OCI-LY7 (cell line): ENCODE results near the gene PARVB.

Experiments
- EZH2phosphoT487 ChIP-seq: fragments of 200-600 bp; sonication (generic); IDR thresholded peaks from 2 replicates; pipeline ENCODE4 v1.6.1; 2018; ENCODE audit warnings: low read depth, borderline replicate concordance, mild to moderate bottlenecking, mixed run types, antibody characterized with exemption, low read length, moderate library complexity, mixed read lengths
- TF ChIP-seq, protein P1 (sequence below): fragments of 200-600 bp; sonication (generic); conservative IDR thresholded peaks from 2 replicates; pipeline ENCODE4 v1.5.1; 2014; ENCODE audit warnings: mild to moderate bottlenecking, antibody characterized with exemption, low read length, moderate library complexity, mixed read lengths

DNA sequence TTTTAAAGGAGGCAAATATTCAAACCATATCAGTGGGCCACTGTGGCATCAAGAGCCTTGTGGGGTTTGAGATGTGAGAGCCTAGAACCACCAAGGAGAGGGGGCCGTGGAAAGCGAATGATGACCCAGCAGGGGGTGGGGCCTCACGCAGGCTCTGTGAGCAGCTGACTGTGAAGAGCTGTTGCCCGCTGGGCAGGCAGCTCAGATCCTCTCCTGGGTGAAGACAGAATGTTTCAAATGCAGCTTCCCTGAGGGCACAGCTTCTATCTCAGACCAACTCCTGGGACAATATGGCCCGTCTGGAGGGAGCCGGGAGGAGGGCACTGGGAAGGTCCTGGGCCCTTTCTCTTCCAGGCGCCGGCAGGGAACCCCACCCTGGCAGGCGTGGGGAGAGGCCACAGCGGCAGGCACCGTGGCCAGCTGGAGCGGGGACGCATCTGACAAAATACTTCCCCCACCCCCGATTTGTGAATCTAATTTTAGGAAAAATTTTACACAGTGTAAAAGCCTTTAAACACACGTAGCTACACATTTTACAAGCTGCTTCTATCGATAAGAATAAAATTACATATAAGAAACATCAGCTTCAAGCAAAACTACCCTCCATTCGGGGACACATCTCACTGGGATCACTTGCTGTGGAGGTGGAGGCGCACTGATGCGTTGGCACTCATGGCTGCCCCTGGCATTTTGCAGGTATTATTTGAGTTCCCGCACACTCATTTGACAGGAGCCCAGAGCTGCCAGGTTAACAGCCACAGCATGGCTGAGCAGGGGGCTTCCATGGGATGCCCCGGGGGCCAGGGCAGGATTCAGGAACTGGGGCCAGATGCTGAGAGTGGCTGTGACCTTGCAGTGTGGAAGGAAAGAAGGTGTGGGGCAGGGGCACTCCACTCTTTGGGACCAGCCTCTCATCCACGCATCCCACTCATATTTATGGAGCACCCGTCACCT lies 196.9 kb downstream of the PARVB start:
- TF ChIP-seq, protein P1, sequence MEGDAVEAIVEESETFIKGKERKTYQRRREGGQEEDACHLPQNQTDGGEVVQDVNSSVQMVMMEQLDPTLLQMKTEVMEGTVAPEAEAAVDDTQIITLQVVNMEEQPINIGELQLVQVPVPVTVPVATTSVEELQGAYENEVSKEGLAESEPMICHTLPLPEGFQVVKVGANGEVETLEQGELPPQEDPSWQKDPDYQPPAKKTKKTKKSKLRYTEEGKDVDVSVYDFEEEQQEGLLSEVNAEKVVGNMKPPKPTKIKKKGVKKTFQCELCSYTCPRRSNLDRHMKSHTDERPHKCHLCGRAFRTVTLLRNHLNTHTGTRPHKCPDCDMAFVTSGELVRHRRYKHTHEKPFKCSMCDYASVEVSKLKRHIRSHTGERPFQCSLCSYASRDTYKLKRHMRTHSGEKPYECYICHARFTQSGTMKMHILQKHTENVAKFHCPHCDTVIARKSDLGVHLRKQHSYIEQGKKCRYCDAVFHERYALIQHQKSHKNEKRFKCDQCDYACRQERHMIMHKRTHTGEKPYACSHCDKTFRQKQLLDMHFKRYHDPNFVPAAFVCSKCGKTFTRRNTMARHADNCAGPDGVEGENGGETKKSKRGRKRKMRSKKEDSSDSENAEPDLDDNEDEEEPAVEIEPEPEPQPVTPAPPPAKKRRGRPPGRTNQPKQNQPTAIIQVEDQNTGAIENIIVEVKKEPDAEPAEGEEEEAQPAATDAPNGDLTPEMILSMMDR = no peak
- TF ChIP-seq EZH2phosphoT487 = no peak
